H54 (cell line): ENCODE measurements around the gene PPA2.

Experiments
- DNase-seq: peaks from one replicate; pipeline ENCODE4 v3.0.0; 2011; ENCODE audit warnings: low spot score, mixed read lengths; ENCODE audit not compliant: insufficient read length
- FAIRE-seq: peaks from 3 replicates; lab custom pipeline; 2011; peaks lifted over from hg19 to GRCh38; lab: Jason Lieb, UNC
- POLR2A ChIP-seq: IDR thresholded peaks from 2 replicates; pipeline ENCODE4 v1.6.1; 2011; ENCODE audit warnings: low read depth, mild to moderate bottlenecking, low read length

Gene PPA2

DNA sequence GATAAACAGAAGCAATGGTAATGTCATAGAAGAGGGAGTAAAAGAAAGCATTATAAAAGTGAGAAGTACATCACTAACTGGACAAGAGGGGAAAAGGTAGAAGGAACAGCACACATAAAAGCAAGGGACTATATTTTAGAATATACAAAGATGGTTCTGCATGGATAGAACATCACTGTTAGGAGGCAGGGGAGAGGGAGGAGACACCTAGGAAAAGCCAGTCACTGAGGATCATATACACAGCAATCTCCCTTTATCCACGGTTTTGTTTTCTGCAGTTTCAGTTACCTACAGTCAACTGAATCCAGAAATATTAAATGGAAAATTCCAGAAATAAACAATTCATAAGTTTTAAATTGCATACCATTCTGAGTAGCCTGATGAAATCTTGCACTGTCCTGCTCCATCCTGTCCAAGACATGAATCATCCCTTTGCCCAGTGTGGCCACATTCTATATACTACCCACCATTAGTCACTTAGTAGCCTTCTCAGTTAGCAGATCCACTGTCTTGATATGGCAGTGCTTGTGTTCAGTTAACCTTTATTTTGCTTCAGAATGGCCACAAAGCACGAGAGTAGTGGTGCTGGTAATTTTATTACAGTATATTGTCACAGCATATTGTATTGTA is 74.2 kb downstream of the PPA2 start:
- peak; percentile 9 for DNase-seq
- FAIRE-seq = peak; percentile 64
- no peak for TF ChIP-seq POLR2A

DNA sequence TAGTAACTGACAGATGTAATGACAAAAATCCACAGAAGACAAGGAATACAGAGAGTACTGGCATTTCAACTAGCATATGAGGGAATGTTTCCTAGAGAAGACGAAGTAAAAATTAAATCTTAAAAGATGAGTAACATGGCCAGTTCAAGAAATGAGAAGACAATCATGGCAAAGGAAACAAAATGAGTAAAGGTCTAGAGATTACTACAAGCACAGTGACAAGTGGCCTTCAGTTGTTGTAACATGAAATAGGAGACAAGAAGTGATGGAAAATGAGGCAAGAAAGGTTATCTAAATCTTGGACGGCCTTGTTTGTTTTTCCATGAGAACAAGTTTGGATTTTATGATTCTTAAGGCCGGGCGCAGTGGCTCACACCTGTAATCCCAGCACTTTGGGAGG is 81.0 kb downstream of the PPA2 start:
- DNase-seq (no peak), FAIRE-seq (no peak)
- no peak for TF ChIP-seq POLR2A

DNA sequence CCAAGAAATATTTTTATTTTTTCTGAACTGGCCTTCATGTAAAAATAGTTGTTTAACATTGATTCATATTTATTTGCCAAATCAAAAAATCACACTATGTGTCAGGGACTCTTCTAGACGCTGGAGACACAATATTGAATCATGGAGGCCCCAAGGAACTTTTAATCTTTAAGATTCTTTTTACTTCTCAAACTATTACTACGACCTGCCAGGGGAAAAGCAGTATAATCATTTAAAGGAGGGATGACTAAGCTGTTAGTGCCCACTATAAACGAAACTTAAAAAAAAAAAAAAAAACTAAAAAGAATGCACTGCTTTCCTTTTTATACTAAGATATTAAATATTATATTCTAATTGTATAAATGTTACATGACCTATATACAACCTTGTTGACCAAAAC is 84.7 kb downstream of the PPA2 start:
- TF ChIP-seq POLR2A = no peak
- DNase-seq = no peak
- no peak for FAIRE-seq

DNA sequence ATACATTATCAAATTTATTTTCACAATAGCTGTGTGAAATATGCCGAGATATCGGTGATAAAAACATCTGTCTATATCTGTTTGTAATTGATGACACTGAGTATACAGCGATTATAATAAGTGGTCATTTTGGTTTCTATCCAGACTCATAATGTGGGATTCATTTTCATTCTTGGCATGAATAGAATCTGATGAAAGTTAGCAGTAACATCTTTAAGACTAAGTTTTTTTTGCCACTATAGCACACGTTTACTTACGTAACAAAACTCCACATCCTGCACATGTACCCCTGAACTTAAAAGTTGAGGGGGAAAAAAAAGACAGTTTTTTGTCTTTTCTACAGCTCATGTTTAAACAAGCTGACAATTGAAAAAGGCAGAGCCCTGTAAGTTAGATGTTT is 86.4 kb downstream of the PPA2 start:
- DNase-seq (no peak), FAIRE-seq (no peak)
- TF ChIP-seq POLR2A = no peak

DNA sequence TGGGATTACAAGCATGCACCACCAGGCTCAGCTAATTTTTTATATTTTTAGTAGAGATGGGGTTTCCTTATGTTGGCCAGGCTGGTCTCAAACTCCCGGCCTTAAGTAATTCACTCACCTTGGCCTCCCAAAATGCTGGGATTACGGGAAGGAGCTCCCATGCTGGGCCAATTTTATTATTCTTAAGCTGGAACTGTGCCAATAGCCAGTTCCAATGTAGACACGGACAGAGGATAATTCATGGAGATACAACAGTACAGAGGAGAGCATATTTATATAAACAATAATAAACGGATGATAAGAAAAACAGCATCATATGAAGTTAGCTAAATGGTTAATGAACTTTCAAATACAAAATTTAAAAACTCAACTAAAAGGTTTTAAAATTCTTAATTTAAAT is 87.8 kb downstream of the PPA2 start:
- TF ChIP-seq POLR2A = no peak
- FAIRE-seq (no peak), DNase-seq (no peak)

DNA sequence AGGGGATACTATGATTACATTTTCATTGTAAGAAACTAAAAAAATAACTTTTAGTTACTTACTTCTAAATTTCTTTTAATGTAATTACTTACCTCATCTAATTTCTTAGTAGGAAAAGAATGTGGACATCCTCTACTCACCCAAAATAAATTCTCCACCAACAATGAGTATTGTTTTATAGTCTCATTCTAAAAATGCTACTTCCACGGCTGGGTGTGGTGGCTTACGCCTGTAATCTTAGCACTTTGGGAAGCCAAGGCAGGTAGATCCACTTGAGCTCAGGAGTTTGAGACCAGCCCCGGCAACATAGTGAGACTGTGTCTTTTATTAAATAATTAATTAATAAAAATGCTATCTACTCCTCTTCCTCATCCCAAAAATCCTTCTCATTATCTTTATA is 99.8 kb downstream of the PPA2 start:
- DNase-seq (no peak), FAIRE-seq (no peak)

DNA sequence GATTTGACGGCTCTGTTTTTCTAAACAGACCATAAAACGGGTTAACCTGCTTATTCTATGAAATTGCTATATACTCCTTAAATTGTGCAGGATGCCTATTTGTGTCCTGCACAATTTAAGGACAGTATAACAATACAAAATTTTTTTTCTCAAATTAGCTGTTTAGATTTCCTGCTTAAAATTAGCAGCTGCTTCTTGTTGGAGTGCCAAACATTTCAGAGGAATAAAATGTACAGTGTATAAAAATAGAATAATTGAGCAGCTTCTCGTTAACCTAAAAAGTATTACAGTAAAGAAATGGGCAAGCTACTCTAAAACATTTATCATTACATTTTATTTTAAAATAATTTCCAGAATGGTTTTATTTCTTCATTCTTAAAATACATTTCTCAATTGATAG is 100.5 kb downstream of the PPA2 start:
- DNase-seq = no peak
- no peak for TF ChIP-seq POLR2A
- FAIRE-seq = no peak

More for the DNA sequence above, 99.8 kb downstream of the PPA2 start:
- TF ChIP-seq POLR2A = no peak

DNA sequence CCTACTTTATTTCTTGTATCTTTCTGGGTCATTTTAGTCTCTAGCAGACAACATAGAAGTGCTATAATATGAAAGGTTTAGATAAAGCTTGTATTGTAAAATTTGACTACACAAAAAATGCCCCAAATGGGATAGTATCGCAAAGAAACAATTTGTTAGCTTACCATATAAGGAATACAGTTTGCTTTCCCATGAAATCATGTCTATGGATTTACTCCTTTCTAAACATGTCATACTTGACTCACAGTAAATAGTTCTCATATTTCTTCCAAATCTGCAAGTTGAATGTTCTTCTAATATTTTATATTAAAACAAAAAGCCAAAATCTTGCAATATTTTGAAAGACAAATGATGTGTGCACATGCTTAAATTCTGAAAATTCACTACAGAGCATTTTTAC is 103.9 kb downstream of the PPA2 start:
- no peak for TF ChIP-seq POLR2A
- DNase-seq (no peak), FAIRE-seq (no peak)

DNA sequence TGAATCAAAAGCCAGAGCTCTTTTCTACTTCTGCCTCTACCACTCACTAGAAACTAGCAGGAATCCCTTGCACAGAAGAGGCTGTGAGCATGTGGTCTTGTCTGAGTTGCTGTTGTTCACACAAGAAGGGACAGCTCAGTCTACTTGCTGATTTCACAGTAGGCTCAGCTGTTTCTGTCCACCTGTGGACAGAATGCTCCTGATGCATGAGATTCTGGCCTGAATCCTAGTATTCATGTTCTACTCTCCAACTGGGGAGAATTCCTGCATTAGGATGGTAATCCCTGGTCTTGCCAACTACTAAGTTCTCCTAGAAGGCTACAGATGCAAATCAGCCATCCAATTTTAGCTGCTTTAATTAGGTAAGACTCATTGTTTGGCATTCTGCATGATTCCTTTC is 112.8 kb downstream of the PPA2 start:
- no peak for DNase-seq
- TF ChIP-seq POLR2A = no peak
- no peak for FAIRE-seq

DNA sequence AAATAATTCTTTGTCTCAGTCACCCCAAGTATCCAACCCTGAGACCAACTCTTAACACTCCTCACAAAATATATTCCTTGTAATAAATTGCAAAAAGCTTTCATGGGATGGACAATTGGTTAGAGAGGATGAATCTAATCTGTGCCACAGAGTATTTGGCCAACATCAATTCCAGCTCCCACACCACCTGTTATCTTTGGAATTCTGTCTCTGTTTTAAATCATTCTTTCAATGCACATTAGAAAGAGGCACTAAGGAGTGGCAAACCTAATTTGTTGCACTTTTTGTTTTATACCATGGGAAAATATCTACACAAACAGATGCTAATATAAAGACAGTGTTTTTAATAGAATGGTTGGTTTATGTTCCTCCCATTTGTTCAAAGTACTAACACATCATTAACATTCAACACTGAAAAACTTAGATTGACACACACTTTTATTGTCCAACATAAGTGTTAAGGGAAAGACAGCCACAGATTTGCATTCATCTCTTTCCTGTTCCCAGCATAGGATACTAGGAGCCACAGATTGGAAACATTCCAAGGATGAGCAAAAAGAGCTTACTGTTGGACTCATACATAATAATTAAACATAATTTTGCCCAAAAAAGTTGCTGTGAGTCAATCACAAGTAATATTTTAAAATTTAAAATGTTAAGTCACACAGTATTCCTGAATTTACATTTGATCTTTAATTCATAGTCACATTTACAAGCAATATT is 116.4 kb downstream of the PPA2 start:
- no peak for DNase-seq
- TF ChIP-seq POLR2A = no peak
- no peak for FAIRE-seq

DNA sequence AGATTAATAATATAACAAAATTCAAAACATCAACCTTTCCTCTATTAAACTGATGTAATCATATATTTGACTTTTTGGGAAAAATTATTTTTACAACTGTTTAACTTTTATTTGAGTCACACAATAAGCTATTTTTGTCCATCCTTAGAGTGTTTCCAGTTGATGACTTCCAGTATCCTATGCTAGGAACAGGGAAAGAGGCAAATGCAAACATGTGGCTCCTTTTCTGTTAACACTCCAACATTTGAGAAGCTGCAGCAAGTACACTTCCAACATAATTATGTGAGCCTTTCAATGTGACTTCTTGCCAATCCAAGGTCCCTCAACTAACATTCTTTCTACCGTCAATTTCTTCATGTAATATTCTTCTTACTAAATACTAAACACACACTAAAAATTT is 117.7 kb downstream of the PPA2 start:
- DNase-seq (no peak), FAIRE-seq (no peak)
- TF ChIP-seq POLR2A = no peak

DNA sequence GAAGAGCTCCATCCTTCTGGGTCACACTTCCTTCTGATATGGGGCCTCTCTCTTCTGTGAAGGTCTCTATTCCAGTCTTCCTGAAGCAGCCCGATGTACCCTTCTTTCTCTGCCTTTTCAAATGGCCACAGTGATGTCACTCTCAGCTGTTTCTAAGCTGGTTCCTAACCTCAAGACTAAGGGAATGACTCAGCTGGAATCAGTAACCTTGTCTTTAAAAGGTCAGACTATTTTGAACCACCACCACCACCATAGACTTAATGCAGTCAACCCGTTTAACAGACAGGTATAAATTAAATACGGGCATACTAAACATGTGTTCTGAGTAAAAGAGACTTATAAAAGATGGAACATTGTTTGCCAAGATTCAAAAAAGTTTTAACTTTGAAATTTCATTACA is 121.0 kb downstream of the PPA2 start:
- no peak for FAIRE-seq
- DNase-seq = peak; percentile 1
- TF ChIP-seq POLR2A = no peak

DNA sequence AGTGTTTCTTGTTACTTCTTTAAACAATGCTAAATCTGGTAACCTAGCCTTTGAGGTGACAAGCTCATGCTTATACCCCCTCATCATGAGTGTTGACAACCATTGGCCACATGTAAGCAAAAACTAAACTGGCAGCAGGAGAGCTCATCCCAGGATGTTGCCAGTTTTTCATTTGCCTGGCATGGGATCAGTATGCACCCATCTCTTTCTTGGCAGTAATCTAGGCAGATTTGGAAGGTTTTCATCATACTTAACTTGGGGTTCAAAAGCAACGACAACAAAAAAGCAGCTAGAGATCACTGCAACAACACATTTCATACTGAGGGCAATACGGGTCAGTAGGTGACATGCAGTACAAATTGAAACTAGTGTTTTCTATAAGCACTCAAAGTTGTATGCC is 122.0 kb downstream of the PPA2 start:
- DNase-seq (no peak), FAIRE-seq (no peak)
- no peak for TF ChIP-seq POLR2A

DNA sequence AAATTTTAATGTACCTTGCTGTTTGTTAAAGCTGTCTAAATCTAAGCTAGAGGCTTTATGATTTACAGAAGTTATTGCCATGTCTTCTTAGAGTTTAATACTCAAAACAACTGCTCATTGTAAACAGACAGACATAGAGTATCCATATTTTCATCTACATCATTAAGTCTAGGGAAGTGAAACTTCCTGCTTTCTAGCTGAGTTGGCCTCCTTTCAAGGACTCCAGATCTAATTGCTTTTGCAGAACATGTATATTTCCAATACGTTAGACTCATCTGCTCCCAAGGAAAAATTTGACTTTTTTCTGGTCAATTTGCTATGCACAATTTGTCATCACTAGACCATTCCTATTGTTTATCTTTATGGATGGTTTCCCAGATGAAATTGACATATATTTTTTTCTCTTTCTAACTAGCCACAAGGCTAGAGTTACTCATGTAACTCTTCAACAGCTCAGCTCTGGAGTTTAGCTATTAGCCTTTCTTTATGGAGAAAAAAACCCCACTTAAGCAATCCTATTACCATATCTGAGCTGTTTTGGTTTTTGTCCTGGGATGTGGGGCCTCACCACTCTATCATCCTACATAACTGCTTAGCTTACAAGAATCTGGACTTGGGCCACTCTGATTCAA is 122.9 kb downstream of the PPA2 start:
- DNase-seq (no peak), FAIRE-seq (no peak)
- TF ChIP-seq POLR2A = no peak

DNA sequence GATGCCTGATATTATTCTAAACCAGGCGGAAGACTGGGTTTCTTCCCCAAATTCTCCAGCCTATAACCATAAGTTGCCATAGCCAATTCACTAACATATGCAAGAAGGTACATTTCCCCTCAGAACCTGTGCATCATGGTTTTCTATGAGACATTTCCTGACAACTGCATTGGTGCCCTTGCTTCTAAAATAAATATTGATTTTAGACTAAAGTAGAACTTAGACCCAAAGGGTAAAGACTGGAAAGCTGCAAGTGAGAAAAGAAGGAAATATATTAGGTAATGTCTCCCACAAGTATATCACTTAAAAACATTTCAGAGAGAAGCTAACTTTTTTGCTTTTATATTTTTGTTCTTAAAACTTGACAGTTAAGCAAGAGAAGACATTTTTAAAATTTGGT is 125.1 kb downstream of the PPA2 start:
- FAIRE-seq (no peak), DNase-seq (no peak)
- no peak for TF ChIP-seq POLR2A
